ENCODE measurements around the gene CARD11.
"Not testable (repeated sequence)": the region's sequence is repeated elsewhere in the genome, so short reads cannot be mapped to it uniquely, and the experiment has no call there.

The CARD11 gene

DNA sequence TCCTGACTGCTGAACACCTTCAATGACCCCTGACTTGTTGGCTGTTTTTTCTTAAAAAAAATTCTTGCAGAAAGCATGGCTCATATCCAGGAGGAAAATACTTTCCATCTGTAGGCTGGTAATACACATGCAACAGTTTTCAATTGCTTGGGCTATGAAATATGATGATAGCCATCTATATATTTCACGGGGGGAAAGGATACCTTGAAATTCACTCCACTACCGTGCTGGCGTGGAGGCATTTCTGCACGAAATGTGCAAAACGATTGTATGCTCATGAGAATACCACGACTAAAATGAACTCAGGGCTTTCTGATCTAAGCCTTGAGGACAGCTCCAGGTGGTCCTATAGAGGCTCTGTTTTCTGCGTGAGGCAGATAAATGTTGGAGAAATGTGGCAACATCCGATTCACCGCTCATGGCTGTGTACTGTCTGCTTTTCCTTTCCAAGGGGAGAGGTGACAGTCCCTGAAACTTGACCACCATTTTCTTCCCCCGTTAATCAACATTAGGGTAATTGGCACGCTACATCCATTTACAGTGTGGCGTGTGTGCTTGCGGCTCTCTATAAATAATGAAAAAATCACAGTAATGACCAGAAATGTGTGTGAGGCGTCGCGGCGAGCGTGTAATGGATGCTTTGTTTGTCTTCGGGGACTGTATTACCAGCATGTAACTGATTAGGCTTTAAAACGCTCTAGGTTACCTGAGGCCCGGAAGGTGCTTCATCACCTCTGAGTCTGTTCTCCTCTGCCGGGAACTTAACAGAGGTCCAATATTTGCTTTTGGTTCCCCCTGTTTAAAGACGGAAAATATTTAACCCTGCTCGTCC, 12.8 kb upstream of the CARD11 start:
- no peak for DNase-seq
- WGBS (ENCODE audit: insufficient coverage), result 93% methylated on average over 23 of the region's 24 CpGs
- H3K36me3 ChIP-seq (ENCODE audit: control insufficient read depth in 4 of 4, insufficient read depth in 4 of 4, low read length in 3 of 4), result no peaks in the 10 kb centered on the region
- no peak overlapping the region for H3K27ac ChIP-seq (ENCODE audit: insufficient read depth in 1 of 2, low read depth in 1 of 2, low read length in 2 of 2, poor library complexity in 1 of 2, severe bottlenecking in 2 of 2)
- peaks cover 0 to 12% (median 7%) of the 10 kb centered on the region in 5 experiments for H3K9me3 ChIP-seq (ENCODE audit: control extremely low read depth in 1 of 5, control insufficient read depth in 4 of 5, insufficient read depth in 2 of 5, low read depth in 1 of 5, low read length in 4 of 5)
- H3K27me3 ChIP-seq (replicated peaks in 2 of 5; ENCODE audit: control insufficient read depth in 4 of 5, insufficient read depth in 5 of 5, low read length in 4 of 5), result no peaks in the 10 kb centered on the region
- H3K4me1 ChIP-seq (ENCODE audit: control extremely low read depth in 1 of 4, control insufficient read depth in 4 of 4, insufficient read depth in 4 of 4, low read length in 3 of 4), result no peaks in the 10 kb centered on the region
- ChIA-PET POLR2A (no interaction called here), CTCF (interaction anchor here (1.6 kb wide), 1 partner anchor 9 kb away, joined by 5 read pairs; no protein-coding TSS in a partner anchor)
- no peak overlapping the region for H3K4me3 ChIP-seq (ENCODE audit: control insufficient read depth in 1 of 7, extremely low read depth in 1 of 7, insufficient read depth in 4 of 7, low read depth in 2 of 7, low read length in 6 of 7)

DNA sequence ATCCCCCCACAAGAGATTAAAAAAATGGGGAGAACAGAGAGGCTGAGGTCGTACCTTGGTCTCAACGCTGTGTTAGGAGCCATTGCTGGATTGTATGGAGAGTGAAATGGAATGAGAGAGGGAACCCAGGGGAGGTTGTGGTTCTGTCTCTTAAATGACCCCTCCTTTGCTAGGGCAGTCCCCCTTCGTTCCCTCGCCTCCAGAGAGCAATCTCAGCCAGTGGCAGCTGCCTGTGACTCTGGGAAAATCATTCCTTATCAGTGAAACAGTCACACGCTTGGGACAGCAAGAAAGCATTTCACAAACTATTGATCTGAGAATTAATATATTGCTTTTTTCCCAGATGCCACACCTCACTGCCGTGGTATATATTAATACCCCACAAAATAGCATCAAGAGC, 12.0 kb upstream of the CARD11 start:
- Histone ChIP-seq H3K36me3 (ENCODE audit: control insufficient read depth in 4 of 4, insufficient read depth in 4 of 4, low read length in 3 of 4) (no peaks in the 10 kb centered on the region), H3K4me3 (ENCODE audit: control insufficient read depth in 1 of 7, extremely low read depth in 1 of 7, insufficient read depth in 4 of 7, low read depth in 2 of 7, low read length in 6 of 7) (no peak overlapping the region), H3K27ac (ENCODE audit: insufficient read depth in 1 of 2, low read depth in 1 of 2, low read length in 2 of 2, poor library complexity in 1 of 2, severe bottlenecking in 2 of 2) (no peak overlapping the region), H3K4me1 (ENCODE audit: control extremely low read depth in 1 of 4, control insufficient read depth in 4 of 4, insufficient read depth in 4 of 4, low read length in 3 of 4) (no peaks in the 10 kb centered on the region), H3K9me3 (ENCODE audit: control extremely low read depth in 1 of 5, control insufficient read depth in 4 of 5, insufficient read depth in 2 of 5, low read depth in 1 of 5, low read length in 4 of 5) (peaks cover 0 to 12% (median 10%) of the 10 kb centered on the region in 5 experiments), H3K27me3 (replicated peaks in 2 of 5; ENCODE audit: control insufficient read depth in 4 of 5, insufficient read depth in 5 of 5, low read length in 4 of 5) (no peaks in the 10 kb centered on the region)
- no peak for DNase-seq
- 94% methylated on average over 5 of the region's 6 CpGs for WGBS (ENCODE audit: insufficient coverage)
- ChIA-PET POLR2A (no interaction called here), CTCF (interaction anchor here (1.2 to 1.6 kb wide), 2 partner anchors 10 to 99 kb away, joined by 3 to 5 read pairs; no protein-coding TSS in a partner anchor)

DNA sequence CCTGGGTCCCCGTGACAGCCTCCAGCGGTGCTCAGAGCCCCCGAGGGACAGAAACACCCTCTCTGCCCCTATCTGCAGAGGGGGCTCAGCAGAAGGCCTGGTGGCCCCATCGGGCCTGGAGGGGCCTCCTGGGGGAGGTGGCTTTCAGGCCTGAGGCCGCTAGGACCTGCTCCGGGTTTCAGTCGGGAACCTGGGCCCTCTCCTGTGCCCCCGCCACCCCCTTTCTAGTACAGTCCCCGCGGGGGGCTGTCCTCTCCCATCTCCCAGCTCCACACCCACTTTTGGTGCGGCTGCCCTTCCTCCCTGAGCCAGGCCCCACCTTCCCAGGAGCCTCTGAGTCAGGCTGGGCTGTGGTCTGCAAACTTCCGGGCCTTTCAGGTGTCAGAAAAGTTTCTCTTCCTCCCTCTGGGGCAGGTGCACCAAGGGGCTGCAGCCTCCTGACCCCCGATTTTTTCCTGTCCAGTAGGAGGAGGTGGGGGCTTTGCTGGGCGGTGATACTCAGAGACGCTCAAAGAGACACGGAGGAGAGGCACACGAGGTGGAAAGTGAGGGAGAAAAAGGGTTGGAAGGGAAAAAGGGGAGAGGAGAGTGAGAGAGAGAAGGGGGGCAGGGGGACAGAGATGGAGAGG, 692 bp downstream of the CARD11 start:
- H3K27ac ChIP-seq (ENCODE audit: insufficient read depth in 1 of 2, low read depth in 1 of 2, low read length in 2 of 2, poor library complexity in 1 of 2, severe bottlenecking in 2 of 2), result peak overlapping the region in 1 of 2 experiments; percentile 70
- ChIA-PET POLR2A (interaction anchor here (0.6 kb wide), 1 partner anchor 1670 kb away, joined by 3 read pairs; no protein-coding TSS in a partner anchor), CTCF (no interaction called here)
- H3K4me1 ChIP-seq (ENCODE audit: control extremely low read depth in 1 of 4, control insufficient read depth in 4 of 4, insufficient read depth in 4 of 4, low read length in 3 of 4), result peaks cover 0 to 22% (median 17%) of the 10 kb centered on the region in 4 experiments
- DNase-seq, result peak; percentile 36 to 80 (median 70)
- H3K4me3 ChIP-seq (ENCODE audit: control insufficient read depth in 1 of 7, extremely low read depth in 1 of 7, insufficient read depth in 4 of 7, low read depth in 2 of 7, low read length in 6 of 7), result peak overlapping the region in 6 of 7 experiments; percentile 43 to 74 (median 61)
- no peaks in the 10 kb centered on the region for H3K9me3 ChIP-seq (ENCODE audit: control extremely low read depth in 1 of 5, control insufficient read depth in 4 of 5, insufficient read depth in 2 of 5, low read depth in 1 of 5, low read length in 4 of 5)
- H3K36me3 ChIP-seq (ENCODE audit: control insufficient read depth in 4 of 4, insufficient read depth in 4 of 4, low read length in 3 of 4), result no peaks in the 10 kb centered on the region
- 16% methylated on average over 16 of the region's 17 CpGs for WGBS (ENCODE audit: insufficient coverage)
- H3K27me3 ChIP-seq (replicated peaks in 2 of 5; ENCODE audit: control insufficient read depth in 4 of 5, insufficient read depth in 5 of 5, low read length in 4 of 5), result no peaks in the 10 kb centered on the region

DNA sequence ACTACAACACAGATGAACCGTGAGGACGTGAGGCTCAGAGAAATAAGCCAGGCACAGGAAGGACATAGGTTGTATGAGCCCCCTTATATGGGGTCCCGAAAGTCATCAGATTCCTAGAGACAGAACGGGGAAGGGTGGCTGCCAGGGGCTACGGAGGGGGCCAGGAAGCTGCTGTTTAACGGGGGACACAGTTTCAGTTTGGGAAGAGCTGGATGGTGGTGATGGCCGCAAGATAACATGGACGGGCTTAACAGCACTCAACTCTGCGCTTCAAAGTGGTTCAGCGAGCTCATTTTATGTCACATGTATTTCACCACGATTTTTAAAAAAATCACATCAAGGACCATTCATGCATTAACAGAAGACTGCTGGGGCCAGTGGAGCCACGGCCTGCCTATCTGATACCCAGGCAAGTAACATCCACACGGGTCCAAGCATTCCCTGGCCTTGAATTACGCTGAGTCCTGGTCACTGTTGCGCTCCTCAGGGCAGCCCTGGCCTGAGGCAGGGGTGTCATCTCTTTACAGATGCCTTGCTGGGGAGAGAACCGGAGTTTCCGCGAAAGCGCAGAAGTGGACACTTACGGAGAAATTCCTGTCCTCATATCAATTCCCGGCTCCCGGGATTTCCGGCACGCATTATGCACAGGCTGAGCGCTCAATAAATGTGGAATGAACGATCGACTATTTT, 1.5 kb downstream of the CARD11 start:
- DNase-seq, result no peak
- no peaks in the 10 kb centered on the region for H3K9me3 ChIP-seq (ENCODE audit: control extremely low read depth in 1 of 5, control insufficient read depth in 4 of 5, insufficient read depth in 2 of 5, low read depth in 1 of 5, low read length in 4 of 5)
- H3K27me3 ChIP-seq (replicated peaks in 2 of 5; ENCODE audit: control insufficient read depth in 4 of 5, insufficient read depth in 5 of 5, low read length in 4 of 5), result no peaks in the 10 kb centered on the region
- 94% methylated on average over 27 of the region's 27 CpGs for WGBS (ENCODE audit: insufficient coverage)
- H3K27ac ChIP-seq (ENCODE audit: insufficient read depth in 1 of 2, low read depth in 1 of 2, low read length in 2 of 2, poor library complexity in 1 of 2, severe bottlenecking in 2 of 2), result no peak overlapping the region
- peak overlapping the region in 1 of 7 experiments; percentile 1 for H3K4me3 ChIP-seq (ENCODE audit: control insufficient read depth in 1 of 7, extremely low read depth in 1 of 7, insufficient read depth in 4 of 7, low read depth in 2 of 7, low read length in 6 of 7)
- ChIA-PET CTCF (interaction anchor here (1.2 to 1.5 kb wide), 2 partner anchors 11 to 17 kb away, joined by 3 to 4 read pairs; no protein-coding TSS in a partner anchor), POLR2A (no interaction called here)
- H3K4me1 ChIP-seq (ENCODE audit: control extremely low read depth in 1 of 4, control insufficient read depth in 4 of 4, insufficient read depth in 4 of 4, low read length in 3 of 4), result peaks cover 0 to 22% (median 17%) of the 10 kb centered on the region in 4 experiments
- H3K36me3 ChIP-seq (ENCODE audit: control insufficient read depth in 4 of 4, insufficient read depth in 4 of 4, low read length in 3 of 4), result no peaks in the 10 kb centered on the region

DNA sequence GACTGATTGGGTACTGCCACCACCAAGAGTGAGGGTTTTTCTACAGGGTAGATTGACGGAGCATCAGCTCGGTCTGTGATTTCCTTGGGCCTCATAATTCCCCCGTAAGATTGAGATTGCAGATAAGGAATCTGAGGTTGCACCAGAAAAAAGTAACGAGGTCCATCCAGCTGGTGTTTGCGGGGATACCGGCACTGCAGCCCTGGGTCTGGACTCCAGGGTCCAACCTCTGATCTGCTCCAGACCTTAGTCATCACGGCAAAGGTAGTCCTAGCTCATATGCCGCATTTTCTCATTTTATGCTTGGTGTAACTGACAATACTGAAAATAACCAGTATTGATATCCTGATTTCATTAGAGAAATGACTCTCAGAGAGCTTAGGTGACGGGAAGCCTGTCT, 3.9 kb downstream of the CARD11 start:
- DNase-seq, result no peak
- 85% methylated on average over 6 of the region's 9 CpGs for WGBS (ENCODE audit: insufficient coverage)
- H3K4me3 ChIP-seq (ENCODE audit: control insufficient read depth in 1 of 7, extremely low read depth in 1 of 7, insufficient read depth in 4 of 7, low read depth in 2 of 7, low read length in 6 of 7), result no peak overlapping the region
- H3K27me3 ChIP-seq (replicated peaks in 2 of 5; ENCODE audit: control insufficient read depth in 4 of 5, insufficient read depth in 5 of 5, low read length in 4 of 5), result no peaks in the 10 kb centered on the region
- POLR2A ChIA-PET, result no interaction called here
- no peak overlapping the region for H3K27ac ChIP-seq (ENCODE audit: insufficient read depth in 1 of 2, low read depth in 1 of 2, low read length in 2 of 2, poor library complexity in 1 of 2, severe bottlenecking in 2 of 2)
- no peaks in the 10 kb centered on the region for H3K36me3 ChIP-seq (ENCODE audit: control insufficient read depth in 4 of 4, insufficient read depth in 4 of 4, low read length in 3 of 4)
- CTCF ChIA-PET, result no interaction called here
- no peaks in the 10 kb centered on the region for H3K9me3 ChIP-seq (ENCODE audit: control extremely low read depth in 1 of 5, control insufficient read depth in 4 of 5, insufficient read depth in 2 of 5, low read depth in 1 of 5, low read length in 4 of 5)
- peaks cover 0 to 22% (median 17%) of the 10 kb centered on the region in 4 experiments for H3K4me1 ChIP-seq (ENCODE audit: control extremely low read depth in 1 of 4, control insufficient read depth in 4 of 4, insufficient read depth in 4 of 4, low read length in 3 of 4)

DNA sequence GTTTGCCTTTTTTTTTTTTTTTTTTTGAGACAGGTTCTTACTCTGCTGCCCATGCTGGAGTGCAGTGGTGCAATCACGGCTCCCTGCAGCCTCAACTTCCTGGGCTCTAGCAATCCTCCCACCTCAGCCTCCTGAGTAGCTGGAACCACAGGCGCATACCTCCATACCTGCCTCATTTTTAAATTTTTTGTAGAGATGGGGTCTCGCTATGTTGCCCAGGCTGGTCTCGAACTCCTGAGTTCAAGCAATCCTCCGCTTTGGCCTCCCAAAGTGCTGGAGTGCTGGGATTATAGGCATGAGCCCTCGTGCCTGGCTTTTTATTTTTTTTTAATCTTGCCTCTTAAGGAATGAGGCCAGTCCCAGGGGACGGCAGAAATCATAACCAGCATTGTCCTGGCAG, 5.7 kb downstream of the CARD11 start:
- H3K4me1 ChIP-seq (ENCODE audit: control extremely low read depth in 1 of 4, control insufficient read depth in 4 of 4, insufficient read depth in 4 of 4, low read length in 3 of 4), result peaks cover 0 to 23% (median 20%) of the 10 kb centered on the region in 4 experiments
- POLR2A ChIA-PET; H3K36me3 ChIP-seq (ENCODE audit: control insufficient read depth in 4 of 4, insufficient read depth in 4 of 4, low read length in 3 of 4); H3K4me3 ChIP-seq (ENCODE audit: control insufficient read depth in 1 of 7, extremely low read depth in 1 of 7, insufficient read depth in 4 of 7, low read depth in 2 of 7, low read length in 6 of 7); DNase-seq; CTCF ChIA-PET; H3K9me3 ChIP-seq (ENCODE audit: control extremely low read depth in 1 of 5, control insufficient read depth in 4 of 5, insufficient read depth in 2 of 5, low read depth in 1 of 5, low read length in 4 of 5); H3K27me3 ChIP-seq (replicated peaks in 2 of 5; ENCODE audit: control insufficient read depth in 4 of 5, insufficient read depth in 5 of 5, low read length in 4 of 5); H3K27ac ChIP-seq (ENCODE audit: insufficient read depth in 1 of 2, low read depth in 1 of 2, low read length in 2 of 2, poor library complexity in 1 of 2, severe bottlenecking in 2 of 2): not testable (repeated sequence)
- WGBS (ENCODE audit: insufficient coverage), result 88% methylated on average over 6 of the region's 7 CpGs

Data from common myeloid progenitor, CD34-positive (primary cell).